Dedifferentiated amniotic fluid mesenchymal stem cell (primary cell): Measurements from ENCODE around the gene SRPK2.
"Not testable (repeated sequence)": the region's sequence is repeated elsewhere in the genome, so short reads cannot be mapped to it uniquely, and the experiment has no call there.

Source experiments
- DNase-seq: peaks from one replicate; pipeline ENCODE4 v3.0.0-alpha.2; 2016; ENCODE audit errors: extremely low spot score

SRPK2 gene

GRCh38 chr7:105388356-105389087 is at the start of gene SRPK2:
Gene SRPK2, minus strand, starts transcription at chr7:105388921.
- DNase-seq = peak; percentile 38

DNA sequence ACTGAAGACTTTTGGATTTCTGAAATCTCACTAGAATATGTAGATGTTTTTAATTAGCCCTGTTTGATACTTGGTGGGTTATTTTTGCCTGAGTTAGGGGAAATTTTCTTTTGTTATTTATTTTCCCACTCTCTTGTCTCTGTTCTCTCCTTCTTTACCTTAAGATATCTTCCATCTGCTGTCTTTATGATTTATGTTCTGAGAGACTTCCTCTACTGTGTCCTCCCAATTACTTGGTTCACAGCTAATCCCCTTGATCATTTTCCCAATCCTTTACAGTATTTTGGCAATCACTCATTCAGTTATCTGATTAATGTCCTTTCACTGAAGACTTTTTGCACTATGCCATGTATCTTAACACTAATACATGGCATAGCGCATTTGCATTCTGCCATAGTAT is 49.5 kb upstream of the SRPK2 start:
- DNase-seq = no peak

DNA sequence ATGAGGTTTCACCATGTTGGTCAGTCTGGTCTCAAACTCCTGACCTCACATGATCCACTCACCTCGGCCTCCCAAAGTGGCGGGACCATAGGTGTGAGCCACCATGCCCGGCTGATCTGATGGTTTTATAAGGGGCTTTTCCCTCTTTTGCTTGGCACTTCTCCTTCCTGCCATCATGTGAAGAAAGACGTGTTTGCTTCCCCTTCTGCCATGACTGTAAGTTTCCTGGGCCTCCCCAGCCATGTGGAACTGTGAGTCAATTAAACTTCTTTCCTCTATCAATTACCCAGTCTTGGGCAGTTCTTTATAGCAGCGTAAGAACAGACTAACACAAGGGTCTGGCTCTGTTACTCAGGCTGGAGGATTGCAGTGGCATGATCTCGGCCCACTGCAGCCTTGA is 48.6 kb upstream of the SRPK2 start:
- not testable (repeated sequence) for DNase-seq

DNA sequence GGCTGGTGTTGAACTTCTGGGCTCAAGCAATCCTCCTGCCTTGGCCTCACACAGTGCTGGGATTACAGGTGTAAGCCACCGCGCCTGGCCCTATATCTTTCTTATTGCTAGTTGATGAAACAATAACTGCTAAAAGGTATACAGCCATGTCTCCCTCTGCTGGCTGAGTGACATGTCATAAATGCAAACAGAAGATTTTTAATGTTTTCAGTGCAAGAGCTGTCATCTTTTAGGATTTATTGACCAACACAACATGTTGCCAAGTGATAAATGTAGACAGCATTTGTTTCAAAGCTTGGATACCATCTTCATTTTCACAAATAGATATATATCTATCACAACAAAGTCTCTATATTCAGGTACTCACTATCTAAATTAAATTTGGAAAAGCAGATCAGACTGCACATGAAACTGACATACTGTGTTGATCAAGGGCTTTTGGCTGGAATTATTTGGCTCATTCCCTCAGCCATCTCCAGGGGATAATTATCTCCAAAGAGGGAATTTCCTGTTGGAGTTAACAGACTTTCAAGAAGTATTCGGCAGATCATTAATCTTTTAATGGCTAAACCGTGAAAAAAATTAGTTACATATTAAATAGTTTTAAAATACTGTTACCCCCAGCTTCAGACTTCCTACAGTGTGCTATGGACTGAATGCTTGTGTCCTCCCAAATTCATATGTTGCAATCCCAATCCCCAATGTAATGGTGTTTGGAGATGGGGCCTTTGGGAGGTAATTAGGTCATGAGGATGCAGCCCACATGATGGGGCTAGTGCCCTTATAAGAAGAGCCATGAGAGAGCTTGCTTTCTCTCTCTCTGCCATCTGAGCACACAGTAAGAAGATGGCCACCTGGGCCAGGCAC is 41.3 kb upstream of the SRPK2 start:
- peak; percentile 43 for DNase-seq

DNA sequence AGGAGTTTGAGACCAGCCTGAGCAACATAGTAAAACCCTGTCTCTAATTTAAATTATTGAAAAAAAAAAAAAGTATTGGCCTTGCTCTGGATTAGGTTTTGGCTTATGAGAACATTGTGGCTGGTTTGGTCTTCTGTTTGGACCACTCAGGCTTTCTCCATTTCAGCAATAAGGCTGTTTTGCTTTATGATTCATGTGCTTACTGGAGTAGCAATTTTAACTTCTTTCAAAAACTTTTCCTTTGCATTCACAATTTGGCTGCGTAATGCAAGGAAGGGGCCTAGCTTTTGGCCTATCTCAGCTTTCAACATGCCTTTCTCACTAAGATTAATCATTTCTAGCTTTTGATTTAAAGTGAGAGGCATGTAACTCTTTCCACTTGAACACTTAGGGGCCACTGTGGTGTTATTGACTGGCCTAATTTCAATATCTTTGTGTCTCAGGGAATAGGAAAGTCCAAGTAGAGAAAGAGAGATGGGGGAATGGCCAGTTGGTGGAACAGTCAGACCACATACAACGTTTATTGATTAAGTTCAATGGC is 38.0 kb upstream of the SRPK2 start:
- DNase-seq = no peak

DNA sequence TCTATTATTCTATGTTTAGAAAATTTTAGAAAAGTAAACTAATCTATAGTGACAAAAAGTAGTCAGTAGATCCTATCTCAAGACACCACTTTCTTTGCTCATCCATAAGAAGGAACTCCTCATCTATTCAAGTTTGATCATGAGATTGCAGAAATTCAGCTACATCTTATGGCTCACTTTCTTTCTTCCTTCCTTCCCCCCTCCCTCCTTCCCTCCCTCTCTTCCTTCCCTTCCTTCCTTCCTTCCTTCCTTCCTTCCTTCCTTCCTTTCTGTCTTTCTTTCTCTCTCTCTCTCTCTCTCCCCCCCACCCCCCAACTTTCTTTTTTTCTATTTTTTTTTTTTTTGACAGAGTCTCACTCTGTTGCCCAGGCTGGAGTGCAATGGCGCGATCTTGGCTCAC is 35.3 kb upstream of the SRPK2 start:
- no peak for DNase-seq

- no peak for DNase-seq
These were observed 25.2 kb upstream of the SRPK2 start for GRCh38 chr7:105413887-105414437.

DNA sequence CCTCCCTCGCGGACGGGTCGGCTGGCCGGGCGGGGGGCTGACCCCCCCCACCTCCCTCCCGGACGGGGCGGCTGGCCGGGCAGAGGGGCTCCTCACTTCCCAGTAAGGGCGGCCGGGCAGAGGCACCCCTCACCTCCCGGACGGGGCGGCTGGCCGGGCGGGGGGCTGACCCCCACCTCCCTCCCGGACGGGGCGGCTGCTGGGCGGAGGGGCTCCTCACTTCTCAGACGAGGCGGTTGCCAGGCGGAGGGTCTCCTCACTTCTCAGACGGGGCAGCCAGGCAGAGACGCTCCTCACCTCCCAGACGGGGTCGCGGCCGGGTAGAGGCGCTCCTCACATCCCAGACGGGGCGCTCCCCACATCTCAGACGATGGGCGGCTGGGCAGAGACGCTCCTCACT is 22.1 kb upstream of the SRPK2 start:
- not testable (repeated sequence) for DNase-seq

- DNase-seq = not testable (repeated sequence)
These were observed 21.1 kb upstream of the SRPK2 start for GRCh38 chr7:105409775-105410174.

DNA sequence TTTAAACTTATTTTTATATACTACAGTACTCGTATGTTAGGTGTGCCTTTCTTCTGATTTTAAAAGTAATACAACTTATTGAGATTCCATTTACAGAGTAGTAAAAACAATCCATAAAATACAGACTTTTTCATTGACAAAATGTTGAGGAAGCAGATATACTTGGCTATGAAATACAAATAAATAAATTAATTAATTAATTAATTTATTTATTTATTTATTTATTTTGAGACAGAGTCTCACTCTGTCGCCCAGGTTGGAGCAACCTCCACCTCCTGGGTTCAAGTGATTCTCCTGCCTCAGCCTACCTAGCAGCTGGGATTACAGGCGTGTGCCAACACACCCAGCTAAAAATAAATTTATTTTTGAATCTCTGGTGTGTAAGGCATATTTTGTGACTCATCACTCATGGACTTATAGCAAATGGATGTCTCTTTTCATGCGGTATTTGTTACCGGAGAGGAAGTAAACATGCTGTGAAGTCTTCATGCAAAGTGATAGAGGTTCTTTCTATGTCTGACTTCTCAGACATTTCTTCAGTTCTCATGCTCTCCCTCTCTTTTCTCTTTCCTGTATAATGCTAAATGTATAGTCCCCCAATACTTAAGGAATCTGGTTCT is 20.2 kb upstream of the SRPK2 start:
- no peak for DNase-seq

GRCh38 chr7:105403128-105403527 is 14.4 kb upstream of the SRPK2 start:
- no peak for DNase-seq

DNA sequence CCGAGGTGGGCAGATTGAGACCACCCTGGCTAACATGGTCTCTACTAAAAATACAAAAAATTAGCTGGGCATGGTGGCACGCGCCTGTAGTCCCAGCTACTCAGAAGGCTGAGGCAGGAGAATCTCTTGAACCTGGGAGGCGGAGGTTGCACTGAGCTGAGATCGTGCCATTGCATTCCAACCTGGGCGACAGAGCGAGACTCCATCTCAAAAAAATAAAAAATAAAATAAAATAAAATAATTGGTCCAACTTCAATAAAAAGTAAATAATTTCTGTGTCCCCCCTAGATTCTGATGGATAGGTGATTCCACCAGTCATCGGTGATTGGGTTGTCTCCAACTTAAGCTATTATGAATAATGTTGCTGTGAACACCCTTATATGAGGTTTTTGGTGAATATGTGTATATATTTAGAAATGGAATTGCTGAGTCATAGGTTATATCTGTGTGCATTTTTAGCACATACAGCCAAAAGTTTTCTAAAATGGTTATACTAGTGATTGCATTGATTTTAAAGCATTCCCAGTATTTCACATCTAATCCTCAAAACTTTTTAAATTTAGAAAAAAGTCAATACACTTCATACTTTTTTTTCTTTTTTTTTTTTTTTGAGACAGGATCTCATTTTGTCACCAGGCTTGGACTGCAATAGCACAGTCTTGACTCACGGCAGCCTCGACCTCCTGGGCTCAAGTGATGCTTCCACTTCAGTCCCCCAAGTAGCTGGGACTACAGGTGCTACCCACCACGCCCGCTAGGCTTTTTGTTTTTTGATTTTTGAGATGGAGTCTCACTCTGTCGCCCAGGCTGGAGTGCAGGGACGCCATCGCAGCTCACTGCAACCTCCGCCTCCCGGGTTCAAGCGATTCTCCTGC is 13.7 kb upstream of the SRPK2 start:
- DNase-seq = no peak

DNA sequence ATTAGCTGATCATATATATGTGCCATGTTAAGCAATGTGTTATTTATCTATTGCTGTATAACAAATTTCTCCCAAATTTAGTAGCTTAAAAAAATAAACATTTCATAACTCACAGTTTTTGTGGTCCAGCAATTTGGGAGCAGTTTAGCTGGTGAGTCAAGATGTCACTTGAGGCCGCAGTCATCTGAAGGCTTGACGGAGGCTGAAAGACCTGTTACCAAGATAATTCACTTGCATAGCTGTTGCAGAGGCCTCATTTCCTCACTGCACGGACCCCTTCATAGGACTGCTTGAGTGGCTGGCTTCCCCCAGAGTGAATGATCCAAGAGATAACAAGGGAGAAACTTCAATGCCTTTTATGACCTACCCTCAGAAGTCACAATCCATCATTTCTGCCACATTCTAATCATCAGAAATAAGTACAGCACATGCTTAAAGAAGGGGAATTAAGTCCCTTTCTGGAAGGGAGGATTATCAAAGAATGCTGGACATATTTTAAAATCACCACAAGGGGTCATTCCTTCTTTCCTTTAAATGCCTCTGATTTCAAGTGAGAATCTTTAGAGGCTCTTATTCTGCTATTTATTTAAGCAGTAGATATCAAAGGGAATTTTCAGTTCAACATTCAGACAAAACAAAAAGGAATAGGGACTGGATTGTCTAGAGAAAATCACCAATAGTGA is 10.5 kb upstream of the SRPK2 start:
- DNase-seq = peak; percentile 42

DNA sequence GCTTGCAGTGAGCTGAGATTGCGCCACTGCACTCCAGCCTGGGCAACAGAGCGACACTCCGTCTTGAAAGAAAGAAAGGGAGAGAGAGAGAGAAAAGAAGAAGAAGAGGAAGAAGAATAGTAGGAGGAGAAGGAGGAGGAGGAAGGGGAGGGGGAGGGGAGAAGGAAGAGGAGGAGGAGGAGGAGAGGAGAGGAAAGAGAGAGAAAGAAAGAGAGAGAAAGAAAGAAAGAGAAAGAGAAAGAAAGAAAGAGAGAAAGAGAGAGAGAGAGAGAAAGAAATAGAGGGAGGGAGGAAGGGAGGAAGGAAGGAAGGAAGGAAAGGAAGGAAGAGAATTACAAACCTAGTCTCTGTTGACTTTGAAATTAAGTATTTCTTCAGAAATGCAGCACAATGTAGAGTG is 7.8 kb upstream of the SRPK2 start:
- no peak for DNase-seq

DNA sequence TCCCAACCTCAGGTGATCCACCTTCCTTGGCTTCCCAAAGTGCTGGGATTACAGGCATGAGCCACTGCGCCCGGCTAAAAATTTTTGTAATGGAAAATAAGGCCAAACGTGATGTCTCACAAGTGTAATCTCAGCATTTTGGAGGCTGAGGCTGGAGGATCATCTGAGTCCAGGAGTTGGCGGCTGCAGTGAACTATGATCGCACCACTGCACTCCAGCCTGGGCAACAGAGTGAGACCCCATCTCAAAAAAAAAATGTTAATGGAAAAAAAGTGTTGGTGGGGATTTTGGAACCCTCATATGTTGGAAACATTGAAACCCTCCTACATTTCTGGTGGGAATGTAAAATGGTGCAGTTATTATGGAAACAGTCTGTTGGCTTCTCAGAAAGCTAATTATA is 2.7 kb upstream of the SRPK2 start:
- DNase-seq = no peak

- DNase-seq = no peak
These were observed 1.2 kb upstream of the SRPK2 start for GRCh38 chr7:105389889-105390288.

DNA sequence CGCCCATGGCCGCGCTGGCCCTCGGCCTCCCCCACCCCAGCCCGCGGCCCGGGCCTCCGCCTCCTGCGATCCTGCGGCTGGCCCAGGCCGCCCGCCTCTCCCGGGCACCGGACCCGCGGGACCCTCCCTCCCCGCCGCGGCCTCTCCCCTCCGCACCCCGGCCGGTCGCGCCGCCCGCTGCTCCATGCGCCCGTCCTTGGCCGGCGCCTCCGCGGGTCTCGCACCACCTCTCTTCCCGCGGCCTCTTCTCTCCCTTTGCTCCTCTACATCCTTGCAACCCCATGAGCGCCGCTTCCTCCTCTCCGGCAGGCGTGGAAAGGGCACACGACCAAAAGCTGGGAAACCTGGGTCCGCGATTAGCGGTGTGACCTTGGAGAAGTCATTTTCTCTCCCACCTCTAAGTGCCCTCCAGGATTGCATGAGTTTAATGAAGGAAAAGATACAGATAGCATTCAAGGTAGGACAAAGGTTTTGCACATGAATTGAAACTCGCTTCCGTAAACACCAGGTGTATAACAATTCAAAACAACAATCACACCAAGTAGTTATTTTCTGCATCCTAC is 448 bp upstream of the SRPK2 start:
- DNase-seq = peak; percentile 56

DNA sequence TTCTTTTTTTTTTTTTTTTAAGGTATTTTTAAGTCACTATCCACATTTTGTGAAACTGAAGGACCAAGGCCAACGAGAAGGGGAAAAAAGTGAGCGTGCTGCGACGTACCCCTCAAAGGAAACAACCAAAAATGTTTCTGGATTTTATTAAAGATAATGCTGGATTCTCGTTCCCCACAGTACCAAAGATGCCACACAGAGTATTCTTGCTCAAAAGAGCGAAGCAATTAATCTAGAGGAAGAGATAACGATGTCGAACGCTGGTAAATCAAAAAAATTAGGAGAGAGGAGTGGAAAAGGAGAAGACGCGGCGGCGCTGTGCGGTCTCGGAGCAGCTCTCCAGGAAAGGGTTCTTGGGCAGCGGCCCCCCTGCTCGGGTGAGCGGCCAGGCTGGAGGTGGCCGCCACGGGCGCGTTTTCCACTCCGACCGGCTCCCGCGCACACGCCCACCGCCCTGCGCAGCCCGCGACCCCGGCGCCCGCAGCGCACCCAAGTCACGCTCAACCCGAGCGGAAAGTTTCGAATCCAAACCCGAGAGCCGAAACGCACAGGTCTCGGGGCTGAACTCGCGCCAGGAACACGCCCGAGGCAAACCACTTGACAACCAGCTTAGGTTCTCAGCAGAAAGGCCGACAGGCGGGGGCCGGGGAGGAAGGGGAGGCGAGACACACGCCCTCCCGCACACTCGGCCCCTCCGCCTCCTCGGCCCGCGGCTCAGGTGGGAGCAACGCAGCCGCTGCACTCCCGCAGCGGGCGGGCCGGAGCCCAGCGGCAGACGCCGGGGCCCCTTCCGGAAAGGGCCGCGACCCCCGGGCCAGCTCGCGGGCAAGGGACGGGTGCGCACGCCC is 989 bp downstream of the SRPK2 start:
- peak; percentile 25 for DNase-seq

DNA sequence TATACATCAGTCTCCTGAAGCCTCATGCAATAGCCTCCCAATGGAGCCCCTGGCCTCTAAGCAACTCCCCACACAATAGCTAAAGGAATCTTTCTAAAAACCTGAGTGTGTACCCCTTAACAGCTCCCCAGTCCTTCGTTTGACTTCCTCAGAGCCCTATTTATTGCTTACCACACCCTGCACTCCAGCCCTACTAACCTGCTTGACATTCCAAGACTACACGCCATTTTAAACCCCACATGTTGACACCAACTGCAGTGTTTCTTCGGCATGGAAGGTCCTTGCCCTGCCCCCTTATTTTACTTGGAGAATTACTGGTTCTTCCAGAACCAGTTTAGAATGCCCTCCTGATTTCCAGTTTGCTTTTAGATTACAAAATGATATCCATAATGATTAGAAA is 10.8 kb downstream of the SRPK2 start:
- no peak for DNase-seq
